ENCODE measurements around the gene FOXL3. TPM values are rescaled to one million over a fixed set of nuclear protein-coding genes. Genes with fewer than 3 reads are reported as not detected.

FOXL3 gene
- polyA plus RNA-seq, 3 donors: not detected

GRCh38 chr7:323410-323809 lies 33.4 kb downstream of the FOXL3 start:
- Mint-ChIP-seq H3K27me3 (ENCODE audit: low read depth in 3 of 3) (peaks cover 4 to 19% (median 13%) of the 10 kb centered on the region in 3 donors), H3K9me3 (peaks cover 0 to 8% (median 5%) of the 10 kb centered on the region in 7 donors), H3K4me1 (peaks cover 7% of the 10 kb centered on the region), H3K4me3 (no peak overlapping the region), H3K36me3 (no peaks in the 10 kb centered on the region), H3K27ac (no peak overlapping the region)
- H3K9ac ChIP-seq (ENCODE audit: insufficient read depth, low read length, poor library complexity, severe bottlenecking): no peak overlapping the region
- H3K4me3 ChIP-seq (replicated peaks in 1 of 3; ENCODE audit: low read depth in 2 of 3, low read length in 3 of 3): no peak overlapping the region
- H3K79me2 ChIP-seq (ENCODE audit: insufficient read depth, low read length): no peaks in the 10 kb centered on the region
- no peak overlapping the region for H3K27ac ChIP-seq (ENCODE audit: low read depth in 1 of 2, low read length in 2 of 2)
- intact Hi-C loops (cut with micrococcal nuclease): loop anchor here (2.0 to 5.0 kb wide), 3 partner anchors 314 to 549 kb away; no protein-coding TSS in a partner anchor
- H3K9me3 ChIP-seq (replicated peaks in 1 of 2; ENCODE audit: control insufficient read depth in 1 of 2, insufficient read depth in 1 of 2, low read length in 2 of 2): peaks cover 0 to 6% of the 10 kb centered on the region in 2 donors
- no peaks in the 10 kb centered on the region for H3K36me3 ChIP-seq (replicated peaks in 1 of 2; ENCODE audit: control insufficient read depth in 1 of 2, insufficient read depth in 2 of 2, low read length in 2 of 2)
- 80% methylated on average over 10 of the region's 10 CpGs for WGBS (ENCODE audit: insufficient coverage)
- no peak overlapping the region for H2AFZ ChIP-seq (ENCODE audit: insufficient read depth, low read depth, low read length, poor library complexity, severe bottlenecking)
- H3K27me3 ChIP-seq (ENCODE audit: control insufficient read depth in 2 of 2, insufficient read depth in 2 of 2, low read length in 2 of 2): no peaks in the 10 kb centered on the region
- H4K20me1 ChIP-seq (ENCODE audit: insufficient read depth, low read length): no peaks in the 10 kb centered on the region
- H3K4me2 ChIP-seq (replicated peaks; ENCODE audit: extremely low read depth, low read length, poor library complexity, severe bottlenecking): no peak overlapping the region
- DNase-seq: no peak
- TF ChIP-seq CTCF (IDR thresholded peaks at IDR 0.05): no peak
- H3K4me1 ChIP-seq (ENCODE audit: control insufficient read depth in 1 of 2, insufficient read depth in 2 of 2, low read length in 2 of 2): peaks cover 0 to 8% of the 10 kb centered on the region in 2 donors

GRCh38 chr7:324011-324410 lies 34.0 kb downstream of the FOXL3 start:
- peaks cover 0 to 8% (median 5%) of the 10 kb centered on the region in 7 donors for H3K9me3 Mint-ChIP-seq
- H3K4me3 ChIP-seq (replicated peaks in 1 of 3; ENCODE audit: low read depth in 2 of 3, low read length in 3 of 3): no peak overlapping the region
- intact Hi-C loops (cut with micrococcal nuclease): loop anchor here (5.0 kb wide), 2 partner anchors 313 to 548 kb away; no protein-coding TSS in a partner anchor
- H3K27me3 Mint-ChIP-seq (ENCODE audit: low read depth in 3 of 3): peaks cover 2 to 21% (median 10%) of the 10 kb centered on the region in 3 donors
- no peak overlapping the region for H2AFZ ChIP-seq (ENCODE audit: insufficient read depth, low read depth, low read length, poor library complexity, severe bottlenecking)
- H3K4me1 ChIP-seq (ENCODE audit: control insufficient read depth in 1 of 2, insufficient read depth in 2 of 2, low read length in 2 of 2): peaks cover 0 to 8% of the 10 kb centered on the region in 2 donors
- 100% methylated on average over 1 of the region's 8 CpGs for WGBS (ENCODE audit: insufficient coverage)
- no peak for TF ChIP-seq CTCF (IDR thresholded peaks at IDR 0.05)
- H4K20me1 ChIP-seq (ENCODE audit: insufficient read depth, low read length): no peaks in the 10 kb centered on the region
- H3K36me3 Mint-ChIP-seq: no peaks in the 10 kb centered on the region
- peaks cover 0 to 6% of the 10 kb centered on the region in 2 donors for H3K9me3 ChIP-seq (replicated peaks in 1 of 2; ENCODE audit: control insufficient read depth in 1 of 2, insufficient read depth in 1 of 2, low read length in 2 of 2)
- H3K27ac Mint-ChIP-seq: no peak overlapping the region
- no peak for DNase-seq
- H3K4me2 ChIP-seq (replicated peaks; ENCODE audit: extremely low read depth, low read length, poor library complexity, severe bottlenecking): no peak overlapping the region
- H3K4me1 Mint-ChIP-seq: peaks cover 7% of the 10 kb centered on the region
- H3K36me3 ChIP-seq (replicated peaks in 1 of 2; ENCODE audit: control insufficient read depth in 1 of 2, insufficient read depth in 2 of 2, low read length in 2 of 2): no peaks in the 10 kb centered on the region
- no peak overlapping the region for H3K27ac ChIP-seq (ENCODE audit: low read depth in 1 of 2, low read length in 2 of 2)
- H3K9ac ChIP-seq (ENCODE audit: insufficient read depth, low read length, poor library complexity, severe bottlenecking): no peak overlapping the region
- no peaks in the 10 kb centered on the region for H3K27me3 ChIP-seq (ENCODE audit: control insufficient read depth in 2 of 2, insufficient read depth in 2 of 2, low read length in 2 of 2)
- H3K79me2 ChIP-seq (ENCODE audit: insufficient read depth, low read length): no peaks in the 10 kb centered on the region
- H3K4me3 Mint-ChIP-seq: no peak overlapping the region
